Psoas muscle (tissue), 8 donors: ENCODE data around the gene MRPL11. TPM values are rescaled to one million over a fixed set of nuclear protein-coding genes. Genes with fewer than 3 reads are reported as not detected.
"Not testable (repeated sequence)": the region's sequence is repeated elsewhere in the genome, so short reads cannot be mapped to it uniquely, and the experiment has no call there.

Experiments
- ATAC-seq, 4 donors: fragments of 200-7000 bp; cut with Tn5 transposase; one replicate each; pipeline ENCODE4 v1.9.1; 2020; ENCODE audit warnings: moderate library complexity in 3 of 4, mild to moderate bottlenecking in 2 of 4
- DNase-seq, 2 donors: peaks; one replicate each; pipeline ENCODE4 v3.0.0-alpha.2; 2020
- H3K27ac ChIP-seq: fragments of 200-600 bp; one replicate; pipeline ENCODE4 v1.8.0; 2022
- H3K27me3 ChIP-seq, 3 donors: fragments of 200-600 bp in 1 of 3; one replicate each; pipeline versions ENCODE4 v1.6.1 to v1.8.0; 2013 to 2022; ENCODE audit warnings: low read length in 2 of 3, mild to moderate bottlenecking in 2 of 3, moderate library complexity in 1 of 3; ENCODE audit not compliant: insufficient read depth in 3 of 3
- H3K36me3 ChIP-seq, 2 donors: fragments of 200-600 bp in 1 of 2; one replicate each; pipeline versions ENCODE4 v1.6.1 to v1.8.0; 2013 to 2022; ENCODE audit warnings: low read depth in 1 of 2, mild to moderate bottlenecking in 1 of 2, moderate library complexity in 1 of 2; ENCODE audit not compliant: insufficient read depth in 1 of 2
- H3K4me1 ChIP-seq: fragments of 200-600 bp; one replicate; pipeline ENCODE4 v1.8.0; 2022
- H3K4me3 ChIP-seq: fragments of 200-600 bp; one replicate; pipeline ENCODE4 v1.8.0; 2022; ENCODE audit warnings: mild to moderate bottlenecking
- H3K9me3 ChIP-seq: fragments of 200-600 bp; one replicate; pipeline ENCODE4 v1.8.0; 2022
- WGBS, 3 donors: extraction: QIAGEN DNeasy Blood & Tissue Kit; methylation state at CpG; one replicate each; pipeline versions ENCODE4 v1.1.6 to v1.1.7; 2013; 5-methylcytosine and 5-hydroxymethylcytosine counted together
- intact Hi-C, 2 donors: fragments of 100-400 bp; cut with DNase I; formaldehyde crosslinking; loops; one replicate each; pipeline versions ENCODE4 v1.11.0 to v1.14.2; 2022
- polyA plus RNA-seq, 3 donors: library from polyadenylated mRNA; stranded (reverse); fragments of 200-250 nt; gene quantifications; one replicate each; pipeline ENCODE4 v1.2.3, GENCODE V29; 2013
- total RNA-seq, 4 donors: library from RNA; stranded (reverse); fragmentation: NEBNext Ultra II Directional in 2 of 4; extraction: Animal tissue kit (Norgen Biotek cat#: 25700) in 2 of 4; gene quantifications; one replicate each; pipeline versions ENCODE4 v1.2.1 to v1.2.4, GENCODE V29; 2021 to 2023
- TF ChIP-seq, protein P1 (sequence below): fragments of 200-600 bp; IDR thresholded peaks from one replicate; pipeline ENCODE4 v1.8.0; 2022; ENCODE audit warnings: antibody characterized with exemption
- donor health status: healthy with polysubstance abuse.
- donor health status: DM: no; HTN: no; CAD: no; lungs with moderate emphysema.
- donor health status: Bipolar disorder and iron deficiency.
- donor health status: healthy.
- donor health status: DM: yes; HTN: yes; CAD: no.
- donor health status: DM: no; HTN: no; CAD: no.
- donor health status: DM: no; HTN: no; CAD: no.
- donor health status: DM: yes; HTN: yes; CAD: no.

The MRPL11 gene
- total and polyA plus RNA-seq, 7 donors: 37.0 to 60.9 (median 57.4) TPM

DNA sequence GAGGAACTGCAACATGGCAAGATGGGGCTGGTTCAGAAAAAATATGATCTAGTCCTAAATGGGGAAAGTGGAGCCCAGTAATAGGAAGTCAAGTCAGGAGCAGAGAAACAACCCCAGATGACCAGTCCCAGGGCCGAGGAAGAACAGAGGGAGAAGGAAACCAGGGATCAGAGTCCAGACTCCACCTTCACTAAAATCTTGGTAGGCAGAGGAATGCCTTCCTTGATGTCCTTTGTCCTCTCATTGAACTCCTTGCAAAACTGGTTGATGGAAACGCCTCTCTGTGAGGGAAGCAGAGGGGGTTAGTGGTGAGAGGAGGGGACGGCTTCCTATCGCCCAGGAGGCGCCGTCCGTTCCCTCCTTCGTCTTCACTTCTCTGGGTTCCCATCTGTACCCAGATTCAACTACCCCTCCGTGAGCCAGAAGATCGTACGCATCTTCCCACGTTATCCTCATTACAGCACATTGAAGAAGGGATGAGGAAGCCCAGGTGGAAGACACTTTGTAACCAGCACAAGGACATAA is 607 bp downstream of the MRPL11 start:
- TF ChIP-seq, protein P1, sequence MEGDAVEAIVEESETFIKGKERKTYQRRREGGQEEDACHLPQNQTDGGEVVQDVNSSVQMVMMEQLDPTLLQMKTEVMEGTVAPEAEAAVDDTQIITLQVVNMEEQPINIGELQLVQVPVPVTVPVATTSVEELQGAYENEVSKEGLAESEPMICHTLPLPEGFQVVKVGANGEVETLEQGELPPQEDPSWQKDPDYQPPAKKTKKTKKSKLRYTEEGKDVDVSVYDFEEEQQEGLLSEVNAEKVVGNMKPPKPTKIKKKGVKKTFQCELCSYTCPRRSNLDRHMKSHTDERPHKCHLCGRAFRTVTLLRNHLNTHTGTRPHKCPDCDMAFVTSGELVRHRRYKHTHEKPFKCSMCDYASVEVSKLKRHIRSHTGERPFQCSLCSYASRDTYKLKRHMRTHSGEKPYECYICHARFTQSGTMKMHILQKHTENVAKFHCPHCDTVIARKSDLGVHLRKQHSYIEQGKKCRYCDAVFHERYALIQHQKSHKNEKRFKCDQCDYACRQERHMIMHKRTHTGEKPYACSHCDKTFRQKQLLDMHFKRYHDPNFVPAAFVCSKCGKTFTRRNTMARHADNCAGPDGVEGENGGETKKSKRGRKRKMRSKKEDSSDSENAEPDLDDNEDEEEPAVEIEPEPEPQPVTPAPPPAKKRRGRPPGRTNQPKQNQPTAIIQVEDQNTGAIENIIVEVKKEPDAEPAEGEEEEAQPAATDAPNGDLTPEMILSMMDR: no peak
- Histone ChIP-seq H3K4me3 (peak overlapping the region; percentile 97), H3K9me3 (no peaks in the 10 kb centered on the region), H3K27me3 (no peaks in the 10 kb centered on the region), H3K27ac (peak overlapping the region; percentile 89), H3K4me1 (peaks cover 8% of the 10 kb centered on the region), H3K36me3 (peaks cover 9 to 41% of the 10 kb centered on the region in 2 donors)
- WGBS, 3 donors: 5 to 10% (median 5%) methylated on average over 10 to 12 of the region's 12 CpGs
- no peak for DNase-seq
- intact Hi-C loops: loop anchor here in 1 of 2 donors (1.0 kb wide), 1 partner anchor 42 kb away; the partner anchor contains the start of gene DPP3
- no peak for ATAC-seq

GRCh38 chr11:66432597-66432996 is 6.1 kb downstream of the MRPL11 start:
- Histone ChIP-seq H3K4me3 (no peak overlapping the region), H3K9me3 (no peaks in the 10 kb centered on the region), H3K36me3 (peaks cover 9 to 47% of the 10 kb centered on the region in 2 donors), H3K27me3 (no peaks in the 10 kb centered on the region), H3K27ac (no peak overlapping the region), H3K4me1 (peaks cover 3% of the 10 kb centered on the region)
- intact Hi-C loops: no loop called here
- TF ChIP-seq, protein P1: no peak
- ATAC-seq: no peak
- WGBS, 3 donors: 90 to 93% (median 91%) methylated on average over 7 of the region's 7 CpGs
- no peak for DNase-seq

GRCh38 chr11:66431871-66432329 is 6.7 kb downstream of the MRPL11 start:
- ATAC-seq, H3K9me3 ChIP-seq, H3K27me3 ChIP-seq, DNase-seq, H3K4me3 ChIP-seq, H3K4me1 ChIP-seq, intact Hi-C loops, H3K27ac ChIP-seq: not testable (repeated sequence)
- peaks cover 9 to 43% of the 10 kb centered on the region in 2 donors for H3K36me3 ChIP-seq
- 82 to 87% (median 82%) methylated on average over 8 of the region's 8 CpGs for WGBS, 3 donors

GRCh38 chr11:66431287-66431686 is 7.4 kb downstream of the MRPL11 start:
- not testable (repeated sequence) for ATAC-seq

DNA sequence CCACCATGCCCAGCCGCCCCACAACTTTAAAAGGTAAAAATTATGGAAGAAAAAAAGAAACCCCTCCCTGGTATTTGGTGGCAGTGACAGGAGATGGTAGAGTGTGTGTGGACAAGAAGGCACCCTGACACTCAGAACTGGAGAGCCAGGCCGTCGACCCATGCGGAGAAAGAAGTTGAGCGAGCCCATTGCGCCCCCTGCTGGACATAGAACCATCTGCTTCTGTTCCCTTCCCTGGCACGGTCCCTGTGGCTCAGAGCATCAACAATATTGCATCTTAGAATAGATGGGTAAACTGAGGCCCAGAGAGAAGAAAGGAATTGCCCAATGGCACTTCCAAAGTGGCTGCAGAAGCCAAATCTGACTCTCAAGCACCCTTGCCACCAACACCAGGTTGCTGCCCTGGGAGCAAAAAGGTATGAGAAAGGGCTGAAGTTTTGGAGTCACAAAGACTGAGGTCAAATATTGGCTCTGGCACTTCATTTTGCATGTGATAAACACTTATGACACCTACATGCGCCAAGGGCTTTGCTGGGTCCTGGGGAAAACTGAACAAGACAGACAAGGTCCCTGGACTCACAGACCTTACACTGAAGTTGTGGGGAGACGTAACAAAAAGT is 8.6 kb downstream of the MRPL11 start:
- peaks cover 0 to 25% of the 10 kb centered on the region in 2 donors for H3K36me3 ChIP-seq
- ATAC-seq (peak; percentile 73 to 90 (median 84)), DNase-seq (peak; percentile 62 to 82)
- H3K4me1 ChIP-seq: no peaks in the 10 kb centered on the region
- no peaks in the 10 kb centered on the region for H3K27me3 ChIP-seq
- intact Hi-C loops: loop anchor here in 1 of 2 donors (1.0 kb wide), 1 partner anchor 23 kb away; no protein-coding TSS in a partner anchor
- TF ChIP-seq, protein P1: peak; percentile 70
- no peaks in the 10 kb centered on the region for H3K9me3 ChIP-seq
- H3K27ac ChIP-seq: no peak overlapping the region
- 30 to 38% (median 31%) methylated on average over 9 of the region's 9 CpGs for WGBS, 3 donors
- no peak overlapping the region for H3K4me3 ChIP-seq

More at GRCh38 chr11:66431287-66431686, 7.4 kb downstream of the MRPL11 start:
- H3K4me1 ChIP-seq, H3K4me3 ChIP-seq, H3K27ac ChIP-seq, H3K27me3 ChIP-seq, H3K9me3 ChIP-seq, intact Hi-C loops, DNase-seq: not testable (repeated sequence)
- peaks cover 9 to 37% of the 10 kb centered on the region in 2 donors for H3K36me3 ChIP-seq
